Dendritic cell treated with granulocyte-macrophage colony-stimulating factor and Interleukin-4, amounts not matched to agents 40 ng/mL and 50 ng/mL, for 4 days (primary cell): Measurements from ENCODE around the gene WNT7A.

Experiments used
- H3K27ac Mint-ChIP-seq: one replicate; pipeline ENCODE4 v1.8.0; 2022; ENCODE audit warnings: mild to moderate bottlenecking, mixed read lengths
- H3K27me3 Mint-ChIP-seq: one replicate; pipeline ENCODE4 v1.8.0; 2022; ENCODE audit warnings: mild to moderate bottlenecking, mixed read lengths
- H3K36me3 Mint-ChIP-seq: one replicate; pipeline ENCODE4 v1.8.0; 2022; ENCODE audit warnings: low read depth, mixed read lengths
- H3K4me1 Mint-ChIP-seq: one replicate; pipeline ENCODE4 v1.8.0; 2022; ENCODE audit warnings: low read depth, mixed read lengths
- H3K4me3 Mint-ChIP-seq: one replicate; pipeline ENCODE4 v1.8.0; 2022; ENCODE audit warnings: mild to moderate bottlenecking, moderate library complexity, mixed read lengths
- H3K9me3 Mint-ChIP-seq: one replicate; pipeline ENCODE4 v1.8.0; 2022; ENCODE audit warnings: mixed read lengths
- intact Hi-C: fragments of 100-400 bp; cut with micrococcal nuclease; formaldehyde crosslinking; loops from one replicate; pipeline ENCODE4 v1.15.0; 2022

Gene WNT7A

GRCh38 chr3:13829311-13829710 lies 50.6 kb downstream of the WNT7A start:
- peaks cover 10% of the 10 kb centered on the region for H3K9me3 Mint-ChIP-seq
- peaks cover 5% of the 10 kb centered on the region for H3K27me3 Mint-ChIP-seq
- intact Hi-C loops, result no loop called here
- no peak overlapping the region for H3K4me3 Mint-ChIP-seq
- no peaks in the 10 kb centered on the region for H3K4me1 Mint-ChIP-seq
- H3K36me3 Mint-ChIP-seq, result no peaks in the 10 kb centered on the region
- H3K27ac Mint-ChIP-seq, result no peak overlapping the region

DNA sequence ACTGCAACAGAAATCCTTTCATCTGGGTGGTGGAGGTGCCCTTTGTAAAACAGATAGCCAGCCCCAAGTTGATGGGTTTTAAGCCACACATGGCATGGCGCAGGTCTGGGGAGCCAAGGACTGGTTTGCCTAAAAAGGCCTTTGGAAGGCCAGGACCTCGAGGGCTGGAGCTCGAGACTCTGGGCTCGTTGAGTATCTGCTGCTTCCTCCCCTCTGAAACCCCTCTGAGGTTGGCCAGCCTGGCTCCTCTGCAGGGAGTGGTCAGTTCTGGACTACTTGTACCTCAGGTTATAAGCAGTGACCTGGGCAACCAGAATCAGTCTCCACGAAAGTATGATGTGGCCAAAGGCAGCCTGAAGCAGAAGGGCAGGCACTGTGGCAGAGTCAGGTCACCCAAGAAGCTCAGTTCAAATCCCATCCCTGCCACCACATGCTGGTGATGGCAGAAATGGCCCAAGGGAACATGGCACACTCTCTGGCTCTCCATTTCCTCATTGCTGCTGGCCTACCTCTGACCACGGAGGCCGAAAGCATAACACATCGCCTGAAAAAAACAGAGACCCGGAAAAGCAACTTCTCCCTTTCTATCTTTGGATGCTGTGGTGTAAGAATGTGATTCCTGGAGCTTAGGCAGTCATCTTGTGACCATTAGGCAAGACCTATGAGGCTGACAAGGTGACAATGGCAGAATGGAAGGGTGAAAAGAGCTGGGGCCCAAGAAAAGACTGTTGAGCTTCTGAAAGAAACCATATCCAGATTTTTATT lies 51.2 kb downstream of the WNT7A start:
- H3K4me3 Mint-ChIP-seq, result no peak overlapping the region
- H3K36me3 Mint-ChIP-seq, result no peaks in the 10 kb centered on the region
- peaks cover 5% of the 10 kb centered on the region for H3K27me3 Mint-ChIP-seq
- H3K9me3 Mint-ChIP-seq, result peaks cover 10% of the 10 kb centered on the region
- intact Hi-C loops, result no loop called here
- no peak overlapping the region for H3K27ac Mint-ChIP-seq
- no peaks in the 10 kb centered on the region for H3K4me1 Mint-ChIP-seq

- Mint-ChIP-seq H3K9me3 (peaks cover 10% of the 10 kb centered on the region), H3K4me1 (no peaks in the 10 kb centered on the region), H3K27ac (no peak overlapping the region), H3K36me3 (no peaks in the 10 kb centered on the region), H3K4me3 (no peak overlapping the region), H3K27me3 (peaks cover 2% of the 10 kb centered on the region)
- intact Hi-C loops, result no loop called here
Measured at GRCh38 chr3:13827699-13828098, 52.2 kb downstream of the WNT7A start.

DNA sequence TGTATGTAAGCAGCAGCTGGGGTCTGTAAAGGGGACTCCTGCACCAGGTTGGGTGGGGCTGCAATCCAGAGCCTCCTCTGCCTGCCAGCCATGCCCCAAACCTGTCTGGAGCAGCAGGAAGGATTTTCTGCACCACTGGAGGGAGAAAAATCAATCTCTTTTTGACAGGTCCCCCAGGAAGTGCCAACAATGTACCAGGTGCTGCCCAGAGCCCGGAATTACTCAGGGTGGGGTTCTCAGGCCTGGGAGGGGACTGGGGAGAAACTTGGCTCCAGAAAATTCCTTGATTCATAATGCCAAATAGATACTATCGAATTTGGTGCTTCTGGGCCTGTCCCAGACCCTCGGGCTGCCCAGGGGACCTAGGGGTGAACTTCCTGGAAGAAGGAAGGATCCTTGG lies 52.6 kb downstream of the WNT7A start:
- peaks cover 6% of the 10 kb centered on the region for H3K9me3 Mint-ChIP-seq
- H3K4me1 Mint-ChIP-seq, result no peaks in the 10 kb centered on the region
- no peaks in the 10 kb centered on the region for H3K27me3 Mint-ChIP-seq
- H3K27ac Mint-ChIP-seq, result no peak overlapping the region
- no peak overlapping the region for H3K4me3 Mint-ChIP-seq
- no peaks in the 10 kb centered on the region for H3K36me3 Mint-ChIP-seq
- intact Hi-C loops, result no loop called here

- Mint-ChIP-seq H3K9me3 (no peaks in the 10 kb centered on the region), H3K4me1 (no peaks in the 10 kb centered on the region), H3K27me3 (no peaks in the 10 kb centered on the region), H3K27ac (no peak overlapping the region), H3K36me3 (no peaks in the 10 kb centered on the region), H3K4me3 (no peak overlapping the region)
- intact Hi-C loops, result no loop called here
Measured at GRCh38 chr3:13826672-13827071, 53.2 kb downstream of the WNT7A start.

DNA sequence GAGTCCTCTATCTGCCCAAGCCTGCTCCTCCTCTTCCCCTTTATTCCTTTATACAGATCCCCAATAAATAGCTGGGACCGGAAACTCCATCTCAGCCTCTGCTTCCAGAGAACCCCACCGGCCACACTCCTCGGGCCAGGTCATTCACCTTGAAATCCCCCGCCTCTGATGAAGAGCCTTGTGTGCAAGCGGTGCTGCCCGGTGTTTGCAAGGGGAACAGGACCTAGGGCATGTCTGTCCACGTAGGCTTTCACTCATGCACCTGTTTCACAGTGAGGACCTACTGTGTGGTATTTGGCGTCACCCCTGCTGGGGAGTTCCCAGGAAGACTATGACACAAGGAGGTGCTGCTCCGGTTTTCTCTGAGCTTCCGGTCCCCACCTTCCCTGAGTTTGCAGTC lies 54.0 kb downstream of the WNT7A start:
- Mint-ChIP-seq H3K27me3 (no peaks in the 10 kb centered on the region), H3K4me1 (no peaks in the 10 kb centered on the region), H3K27ac (no peak overlapping the region), H3K4me3 (no peak overlapping the region), H3K36me3 (no peaks in the 10 kb centered on the region), H3K9me3 (no peaks in the 10 kb centered on the region)
- intact Hi-C loops, result no loop called here

- Mint-ChIP-seq H3K36me3 (no peaks in the 10 kb centered on the region), H3K9me3 (no peaks in the 10 kb centered on the region), H3K4me3 (no peak overlapping the region), H3K27me3 (no peaks in the 10 kb centered on the region), H3K4me1 (no peaks in the 10 kb centered on the region), H3K27ac (no peak overlapping the region)
- intact Hi-C loops, result no loop called here
Measured at GRCh38 chr3:13825311-13825579, 54.6 kb downstream of the WNT7A start.

- Mint-ChIP-seq H3K4me3 (no peak overlapping the region), H3K9me3 (no peaks in the 10 kb centered on the region), H3K27ac (no peak overlapping the region), H3K4me1 (no peaks in the 10 kb centered on the region), H3K36me3 (no peaks in the 10 kb centered on the region), H3K27me3 (no peaks in the 10 kb centered on the region)
- intact Hi-C loops, result no loop called here
Measured at GRCh38 chr3:13824521-13825310, 55.2 kb downstream of the WNT7A start.

DNA sequence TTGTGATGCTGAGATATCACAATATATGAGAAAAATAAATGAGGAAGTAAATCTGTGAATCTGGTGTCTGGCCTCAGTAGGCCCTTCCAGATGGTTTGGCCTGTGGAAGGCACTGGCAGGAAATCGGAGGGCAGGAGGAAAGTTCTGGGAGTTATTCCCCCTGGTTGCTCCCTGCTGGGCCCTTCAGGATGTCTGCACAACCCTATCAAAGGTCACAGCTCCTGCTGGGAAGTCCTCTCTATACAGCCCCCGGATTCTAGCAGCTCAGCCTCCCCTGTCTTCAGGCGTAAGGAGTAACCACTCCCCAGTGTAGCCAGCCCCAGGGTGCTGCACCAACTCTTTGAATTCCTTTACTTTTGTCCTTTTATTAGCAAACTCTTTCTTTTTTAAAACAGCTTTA lies 56.2 kb downstream of the WNT7A start:
- Mint-ChIP-seq H3K27me3 (no peaks in the 10 kb centered on the region), H3K4me3 (no peak overlapping the region), H3K27ac (no peak overlapping the region), H3K9me3 (no peaks in the 10 kb centered on the region), H3K4me1 (no peaks in the 10 kb centered on the region), H3K36me3 (no peaks in the 10 kb centered on the region)
- intact Hi-C loops, result no loop called here

DNA sequence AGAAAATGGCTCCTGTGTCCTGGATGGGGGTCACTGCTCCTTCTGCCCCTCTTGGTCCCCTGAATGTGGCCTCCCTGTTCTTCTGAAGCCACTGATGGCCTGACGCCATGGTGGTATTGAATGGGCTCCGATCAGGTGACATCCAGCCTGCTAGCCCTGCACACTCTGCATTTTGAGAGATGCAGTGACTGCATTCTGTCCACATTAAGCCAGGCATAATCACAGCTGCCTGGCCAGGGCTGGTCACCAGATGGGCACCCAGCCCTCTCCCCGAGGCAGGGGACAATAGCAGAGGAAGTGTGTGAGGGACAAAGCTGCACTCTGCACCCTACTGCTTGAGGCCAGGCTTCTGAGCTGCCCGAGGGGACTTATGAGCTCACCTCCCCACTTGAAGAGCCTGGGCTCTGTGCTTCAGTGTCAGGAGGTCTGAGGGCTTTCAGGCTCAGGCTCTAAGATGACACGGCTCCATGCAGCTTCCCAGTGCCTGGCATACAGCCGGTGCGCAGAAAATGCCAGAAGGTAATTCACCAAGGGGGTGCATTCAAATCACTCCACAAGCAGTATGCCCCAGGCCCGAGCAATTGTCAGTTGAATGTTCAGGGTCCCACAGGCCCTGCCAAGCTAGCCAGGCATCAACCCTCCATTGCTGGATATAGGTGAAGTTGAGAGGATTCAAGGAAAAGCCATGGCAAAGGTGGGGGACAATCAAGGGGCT lies 56.8 kb downstream of the WNT7A start:
- H3K4me1 Mint-ChIP-seq, result no peaks in the 10 kb centered on the region
- H3K27ac Mint-ChIP-seq, result no peak overlapping the region
- H3K4me3 Mint-ChIP-seq, result no peak overlapping the region
- no peaks in the 10 kb centered on the region for H3K9me3 Mint-ChIP-seq
- intact Hi-C loops, result no loop called here
- H3K36me3 Mint-ChIP-seq, result no peaks in the 10 kb centered on the region
- no peaks in the 10 kb centered on the region for H3K27me3 Mint-ChIP-seq

DNA sequence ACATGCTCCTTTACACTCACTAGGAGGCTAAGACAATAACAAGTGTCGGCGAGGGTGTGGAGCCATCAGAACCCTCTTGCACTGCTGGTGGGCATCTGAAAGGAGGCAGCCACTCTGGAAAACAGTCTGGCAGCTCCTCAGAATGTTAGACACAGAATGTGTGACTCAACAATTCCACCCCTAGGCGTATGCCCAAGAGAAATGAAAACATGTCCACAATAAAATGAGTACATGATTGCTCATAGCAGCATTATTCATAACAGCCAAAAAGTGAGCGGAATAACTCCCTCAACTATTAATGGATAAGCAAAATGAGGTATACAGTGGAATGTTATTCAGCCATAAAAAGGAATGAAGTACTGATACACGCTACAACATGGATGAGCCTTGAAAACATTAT lies 57.8 kb downstream of the WNT7A start:
- Mint-ChIP-seq H3K9me3 (no peaks in the 10 kb centered on the region), H3K4me1 (no peaks in the 10 kb centered on the region), H3K27ac (no peak overlapping the region), H3K36me3 (no peaks in the 10 kb centered on the region), H3K4me3 (no peak overlapping the region), H3K27me3 (no peaks in the 10 kb centered on the region)
- intact Hi-C loops, result no loop called here

- Mint-ChIP-seq H3K36me3 (no peaks in the 10 kb centered on the region), H3K27ac (no peak overlapping the region), H3K4me1 (no peaks in the 10 kb centered on the region), H3K9me3 (no peaks in the 10 kb centered on the region), H3K27me3 (no peaks in the 10 kb centered on the region), H3K4me3 (no peak overlapping the region)
- intact Hi-C loops, result no loop called here
Measured at GRCh38 chr3:13821126-13821525, 58.7 kb downstream of the WNT7A start.

DNA sequence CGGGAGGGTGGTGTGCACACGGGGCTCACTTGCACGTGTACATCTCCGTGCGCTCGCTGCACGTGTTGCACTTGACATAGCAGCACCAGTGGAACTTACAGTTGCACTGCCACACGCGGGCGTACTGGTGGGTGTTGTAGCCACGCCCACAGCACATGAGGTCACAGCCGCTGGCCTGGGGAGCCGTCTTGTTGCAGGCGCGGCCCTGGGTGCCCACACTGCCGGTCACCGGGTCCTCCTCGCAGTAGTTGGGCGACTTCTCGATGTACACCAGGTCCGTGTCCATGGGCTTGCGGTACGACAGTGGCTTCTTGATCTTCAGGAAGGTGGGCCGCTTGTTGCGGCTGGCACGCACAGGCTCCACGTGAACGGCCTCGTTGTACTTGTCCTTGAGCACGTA lies 61.0 kb downstream of the WNT7A start:
- Mint-ChIP-seq H3K27ac (no peak overlapping the region), H3K4me1 (no peaks in the 10 kb centered on the region), H3K36me3 (no peaks in the 10 kb centered on the region), H3K4me3 (no peak overlapping the region), H3K27me3 (no peaks in the 10 kb centered on the region), H3K9me3 (no peaks in the 10 kb centered on the region)
- intact Hi-C loops, result no loop called here

GRCh38 chr3:13815088-13815683 lies 64.7 kb downstream of the WNT7A start:
- no peaks in the 10 kb centered on the region for H3K9me3 Mint-ChIP-seq
- no peak overlapping the region for H3K27ac Mint-ChIP-seq
- H3K4me3 Mint-ChIP-seq, result no peak overlapping the region
- intact Hi-C loops, result no loop called here
- no peaks in the 10 kb centered on the region for H3K27me3 Mint-ChIP-seq
- H3K36me3 Mint-ChIP-seq, result no peaks in the 10 kb centered on the region
- no peaks in the 10 kb centered on the region for H3K4me1 Mint-ChIP-seq
